Naive thymus-derived CD4-positive, alpha-beta T cell (primary cell): Measurements from ENCODE around the gene ATP5F1A. TPM values are rescaled to one million over a fixed set of nuclear protein-coding genes. Genes with fewer than 3 reads are reported as not detected.
A peak's percentile ranks its signal among the peaks of the same experiment; 100 is the strongest.

ENCODE experiments used
- ATAC-seq: fragments of 150-1000 bp; cut with Tn5 transposase; 2 replicates; pipeline ENCODE4 v1.10.0; 2021; ENCODE audit warnings: mild to moderate bottlenecking, moderate library complexity
- CTCF ChIA-PET: fragments of 350-600 bp; sonication (Branson Sonifier 250); formaldehyde crosslinking; loops from one replicate; lab custom pipeline; 2021; ENCODE audit warnings: antibody characterized with exemption; lab: Charles Lee
- POLR2A ChIA-PET: fragments of 350-600 bp; sonication (Branson Sonifier 250); formaldehyde crosslinking; loops from one replicate; lab custom pipeline; 2021; ENCODE audit warnings: antibody characterized with exemption, inconsistent platforms; lab: Charles Lee
- DNase-seq, 9 donors: peaks; one replicate each; pipeline versions ENCODE4 v3.0.0 to v3.0.0-alpha.2; 2020 to 2022; ENCODE audit warnings: mixed read lengths in 1 of 9
- H3K27ac ChIP-seq: one replicate; pipeline ENCODE4 v1.7.0; 2013; ENCODE audit warnings: mild to moderate bottlenecking, low read depth, low read length, moderate library complexity
- H3K27me3 ChIP-seq, 2 donors: one replicate each; pipeline ENCODE4 v1.7.0; 2013; ENCODE audit warnings: low read length in 2 of 2, mild to moderate bottlenecking in 2 of 2, moderate library complexity in 2 of 2; ENCODE audit not compliant: control insufficient read depth in 2 of 2, insufficient read depth in 2 of 2
- H3K36me3 ChIP-seq, 3 experiments: 1 replicate in 2 of 3; 2 replicates in 1 of 3; pipeline ENCODE4 v1.7.0; 2013; ENCODE audit warnings: low read length in 3 of 3, mild to moderate bottlenecking in 3 of 3, moderate library complexity in 1 of 3; ENCODE audit not compliant: insufficient read depth in 3 of 3, control insufficient read depth in 2 of 3
- H3K4me1 ChIP-seq, 2 donors: one replicate each; pipeline ENCODE4 v1.7.0; 2013; ENCODE audit warnings: low read length in 2 of 2, mild to moderate bottlenecking in 2 of 2, moderate library complexity in 1 of 2; ENCODE audit not compliant: control insufficient read depth in 2 of 2, insufficient read depth in 2 of 2
- H3K4me3 ChIP-seq: 2 replicates; pipeline ENCODE4 v1.7.0; 2013; ENCODE audit warnings: mild to moderate bottlenecking, low read length
- H3K9me3 ChIP-seq, 3 experiments: 1 replicate in 2 of 3; 2 replicates in 1 of 3; pipeline ENCODE4 v1.7.0; 2013; ENCODE audit warnings: low read length in 3 of 3; ENCODE audit not compliant: control insufficient read depth in 2 of 3
- H3K27ac Mint-ChIP-seq, 9 donors: one replicate each; pipeline ENCODE4 v1.8.0; 2020 to 2022; ENCODE audit warnings: mixed read lengths in 9 of 9, mild to moderate bottlenecking in 8 of 9, moderate library complexity in 5 of 9, inconsistent platforms in 2 of 9
- H3K27me3 Mint-ChIP-seq, 5 donors: one replicate each; pipeline ENCODE4 v1.8.0; 2021 to 2022; ENCODE audit warnings: mixed read lengths in 5 of 5, mild to moderate bottlenecking in 1 of 5
- H3K36me3 Mint-ChIP-seq, 5 donors: one replicate each; pipeline ENCODE4 v1.8.0; 2020 to 2022; ENCODE audit warnings: mixed read lengths in 5 of 5, mild to moderate bottlenecking in 3 of 5, inconsistent platforms in 1 of 5
- H3K4me1 Mint-ChIP-seq, 7 donors: one replicate each; pipeline ENCODE4 v1.8.0; 2020 to 2022; ENCODE audit warnings: mixed read lengths in 7 of 7, mild to moderate bottlenecking in 3 of 7, inconsistent platforms in 1 of 7
- H3K4me3 Mint-ChIP-seq, 10 donors: one replicate each; pipeline ENCODE4 v1.8.0; 2020 to 2022; ENCODE audit warnings: mild to moderate bottlenecking in 10 of 10, mixed read lengths in 10 of 10, moderate library complexity in 6 of 10, inconsistent platforms in 2 of 10
- H3K9me3 Mint-ChIP-seq, 11 donors: one replicate each; pipeline ENCODE4 v1.8.0; 2020 to 2022; ENCODE audit warnings: mixed read lengths in 11 of 11, mild to moderate bottlenecking in 4 of 11, inconsistent platforms in 1 of 11, moderate library complexity in 1 of 11
- intact Hi-C, 2 donors: fragments of 100-400 bp; cut with micrococcal nuclease; formaldehyde crosslinking; loops; one replicate each; pipeline ENCODE4 v1.15.1; 2023
- polyA plus RNA-seq, 2 donors: library from polyadenylated mRNA; unstranded; fragments of 300-500 nt; fragmentation: Illumina TruSeq; gene quantifications; one replicate each; pipeline ENCODE4 v1.2.3, GENCODE V29; 2021
- total RNA-seq, 6 experiments: library from RNA in 5 of 6; stranded (reverse) in 5 of 6; gene quantifications; 1 replicate in 5 of 6; 2 replicates in 1 of 6; pipeline ENCODE4 v1.2.3 and lab custom pipeline; 2021 to 2026

ATP5F1A gene
- total and polyA plus RNA-seq, 7 experiments from 2014 or later = 181 to 541 (median 220) TPM

DNA sequence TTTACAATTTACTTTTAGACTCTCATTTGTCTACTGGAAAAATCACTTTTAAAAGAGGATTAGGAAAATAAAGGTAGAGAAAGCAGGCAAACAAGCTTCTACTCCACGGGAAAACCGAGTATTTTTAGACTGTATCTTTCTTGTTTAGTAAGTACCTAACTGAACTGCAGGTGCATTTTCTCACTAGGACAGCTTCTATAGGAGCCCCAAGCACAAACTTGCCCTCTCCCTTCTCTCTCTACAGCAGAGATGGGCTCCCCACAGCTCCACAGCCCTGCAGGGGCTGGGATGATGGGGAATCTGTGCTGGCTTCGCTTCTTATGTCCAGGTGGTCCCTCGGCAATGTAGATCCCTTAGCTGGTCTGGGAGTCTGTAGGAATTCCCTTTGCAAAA is 42.3 kb downstream of the ATP5F1A start:
- H3K27me3 Mint-ChIP-seq = no peaks in the 10 kb centered on the region
- H3K4me3 Mint-ChIP-seq = peak overlapping the region in 9 of 10 donors; percentile 21 to 72 (median 59)
- H3K27ac Mint-ChIP-seq = peak overlapping the region; percentile 24 to 86 (median 64)
- CTCF ChIA-PET = interaction anchor here (0.6 to 2.0 kb wide), 2 partner anchors 17 to 1149 kb away, joined by 3 to 6 read pairs; no protein-coding TSS in a partner anchor
- peaks cover 21 to 51% (median 46%) of the 10 kb centered on the region in 7 donors for H3K4me1 Mint-ChIP-seq
- H3K9me3 Mint-ChIP-seq = no peaks in the 10 kb centered on the region
- H3K27ac ChIP-seq = peak overlapping the region; percentile 32
- POLR2A ChIA-PET = interaction anchor here (1.1 to 1.4 kb wide), 4 partner anchors 13 to 18 kb away, joined by 4 to 5 read pairs (median 4); no protein-coding TSS in a partner anchor
- intact Hi-C loops = no loop called here
- no peak for DNase-seq
- H3K4me3 ChIP-seq = no peak overlapping the region
- H3K36me3 Mint-ChIP-seq = peaks cover 0 to 3% (median 0%) of the 10 kb centered on the region in 5 donors
- no peaks in the 10 kb centered on the region for H3K27me3 ChIP-seq
- H3K9me3 ChIP-seq = no peaks in the 10 kb centered on the region
- no peaks in the 10 kb centered on the region for H3K36me3 ChIP-seq
- ATAC-seq = no peak
- H3K4me1 ChIP-seq = peaks cover 10 to 17% of the 10 kb centered on the region in 2 donors

- peak overlapping the region in 8 of 9 donors; percentile 24 to 86 (median 69) for H3K27ac Mint-ChIP-seq
- intact Hi-C loops = no loop called here
- no peaks in the 10 kb centered on the region for H3K27me3 ChIP-seq
- peaks cover 10 to 17% of the 10 kb centered on the region in 2 donors for H3K4me1 ChIP-seq
- H3K4me3 ChIP-seq = no peak overlapping the region
- DNase-seq = peak in 1 of 9 donors; percentile 16
- CTCF ChIA-PET = interaction anchor here (2.0 kb wide), 1 partner anchor 18 kb away, joined by 6 read pairs; no protein-coding TSS in a partner anchor
- H3K4me3 Mint-ChIP-seq = peak overlapping the region; percentile 12 to 72 (median 58)
- H3K36me3 Mint-ChIP-seq = peaks cover 0 to 2% (median 0%) of the 10 kb centered on the region in 5 donors
- POLR2A ChIA-PET = interaction anchor here (0.6 to 1.4 kb wide), 5 partner anchors 12 to 145 kb away, joined by 3 to 5 read pairs (median 4); no protein-coding TSS in a partner anchor
- H3K36me3 ChIP-seq = no peaks in the 10 kb centered on the region
- H3K9me3 Mint-ChIP-seq = no peaks in the 10 kb centered on the region
- peak; percentile 73 for ATAC-seq
- H3K27ac ChIP-seq = peak overlapping the region; percentile 32
- peaks cover 21 to 46% (median 44%) of the 10 kb centered on the region in 7 donors for H3K4me1 Mint-ChIP-seq
- no peaks in the 10 kb centered on the region for H3K27me3 Mint-ChIP-seq
- H3K9me3 ChIP-seq = no peaks in the 10 kb centered on the region
Measured at GRCh38 chr18:46054956-46055837, 42.9 kb downstream of the ATP5F1A start.

GRCh38 chr18:46053368-46054095 is 44.6 kb downstream of the ATP5F1A start:
- H3K4me1 ChIP-seq = peaks cover 10 to 17% of the 10 kb centered on the region in 2 donors
- Mint-ChIP-seq H3K27me3 (no peaks in the 10 kb centered on the region), H3K36me3 (peaks cover 0 to 2% (median 0%) of the 10 kb centered on the region in 5 donors), H3K27ac (no peak overlapping the region), H3K4me1 (peaks cover 21 to 47% (median 44%) of the 10 kb centered on the region in 7 donors), H3K4me3 (no peak overlapping the region), H3K9me3 (no peaks in the 10 kb centered on the region)
- no peak overlapping the region for H3K27ac ChIP-seq
- no peaks in the 10 kb centered on the region for H3K27me3 ChIP-seq
- no peak for DNase-seq
- POLR2A ChIA-PET = no interaction called here
- intact Hi-C loops = no loop called here
- H3K36me3 ChIP-seq = no peaks in the 10 kb centered on the region
- CTCF ChIA-PET = no interaction called here
- no peaks in the 10 kb centered on the region for H3K9me3 ChIP-seq
- ATAC-seq = no peak
- no peak overlapping the region for H3K4me3 ChIP-seq

DNA sequence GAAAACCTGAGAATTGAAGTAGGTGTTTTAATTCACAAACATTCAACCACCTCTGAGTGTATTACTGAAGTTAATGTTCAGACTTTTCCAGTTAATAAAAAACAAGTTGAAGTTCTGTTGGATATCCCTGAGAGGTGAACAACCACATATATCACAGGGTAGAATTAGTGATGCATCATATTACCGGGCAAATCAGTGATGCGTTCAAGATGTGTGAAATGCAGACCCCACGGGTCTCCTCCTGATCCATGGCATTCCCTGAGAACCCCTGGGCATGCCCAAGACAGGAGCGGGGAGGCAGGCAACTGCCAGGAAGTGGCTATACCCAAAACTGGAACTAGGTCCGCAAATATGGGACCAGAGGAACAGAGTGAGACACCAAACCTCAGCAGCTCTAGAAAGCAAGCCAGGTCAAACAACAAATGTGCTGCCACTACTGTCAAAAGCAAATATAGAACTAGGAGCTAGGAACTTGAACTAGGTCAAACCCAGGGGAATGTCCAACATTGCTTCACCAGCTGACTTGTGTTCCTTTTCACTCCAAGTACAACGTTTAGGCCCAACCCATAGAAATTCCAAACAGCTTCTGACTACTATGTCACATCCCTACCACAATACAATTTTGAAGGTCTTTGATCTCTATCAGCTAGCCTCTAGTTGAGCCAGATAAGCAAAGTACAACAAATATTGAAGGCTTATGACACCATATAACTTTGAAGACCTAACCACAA is 46.2 kb downstream of the ATP5F1A start:
- H3K4me1 Mint-ChIP-seq = peaks cover 21 to 55% (median 46%) of the 10 kb centered on the region in 7 donors
- Histone ChIP-seq H3K27ac (no peak overlapping the region), H3K4me3 (no peak overlapping the region), H3K9me3 (no peaks in the 10 kb centered on the region), H3K36me3 (no peaks in the 10 kb centered on the region), H3K27me3 (no peaks in the 10 kb centered on the region), H3K4me1 (peaks cover 10 to 17% of the 10 kb centered on the region in 2 donors)
- intact Hi-C loops = no loop called here
- ATAC-seq (no peak), DNase-seq (no peak)
- POLR2A ChIA-PET = interaction anchor here (0.5 kb wide), 1 partner anchor 8 kb away, joined by 3 read pairs; no protein-coding TSS in a partner anchor
- CTCF ChIA-PET = interaction anchor here (1.0 kb wide), 1 partner anchor 11 kb away, joined by 3 read pairs; no protein-coding TSS in a partner anchor
- H3K4me3 Mint-ChIP-seq = no peak overlapping the region
- H3K9me3 Mint-ChIP-seq = no peaks in the 10 kb centered on the region
- peaks cover 0 to 2% (median 0%) of the 10 kb centered on the region in 5 donors for H3K27me3 Mint-ChIP-seq
- peak overlapping the region in 1 of 9 donors; percentile 25 for H3K27ac Mint-ChIP-seq
- H3K36me3 Mint-ChIP-seq = peaks cover 0 to 2% (median 0%) of the 10 kb centered on the region in 5 donors

GRCh38 chr18:46050268-46050667 is 47.8 kb downstream of the ATP5F1A start:
- Histone ChIP-seq H3K27ac (no peak overlapping the region), H3K36me3 (no peaks in the 10 kb centered on the region), H3K4me1 (peaks cover 6 to 8% of the 10 kb centered on the region in 2 donors), H3K9me3 (no peaks in the 10 kb centered on the region), H3K27me3 (no peaks in the 10 kb centered on the region), H3K4me3 (no peak overlapping the region)
- H3K27ac Mint-ChIP-seq = no peak overlapping the region
- H3K27me3 Mint-ChIP-seq = peaks cover 0 to 2% (median 0%) of the 10 kb centered on the region in 5 donors
- CTCF ChIA-PET = no interaction called here
- intact Hi-C loops = no loop called here
- DNase-seq (no peak), ATAC-seq (no peak)
- peaks cover 13 to 53% (median 44%) of the 10 kb centered on the region in 7 donors for H3K4me1 Mint-ChIP-seq
- POLR2A ChIA-PET = no interaction called here
- H3K36me3 Mint-ChIP-seq = peaks cover 0 to 1% (median 0%) of the 10 kb centered on the region in 5 donors
- H3K4me3 Mint-ChIP-seq = no peak overlapping the region
- peaks cover 0 to under 1% (median 0%) of the 10 kb centered on the region in 11 donors for H3K9me3 Mint-ChIP-seq
